Retinal pigment epithelial cell (primary cell): ENCODE results near the gene ERC1.
"Not testable (repeated sequence)": the region's sequence is repeated elsewhere in the genome, so short reads cannot be mapped to it uniquely, and the experiment has no call there.

Experiments
- DNase-seq: peaks from one replicate; pipeline ENCODE4 v3.0.0-alpha.2; 2010; ENCODE audit warnings: low read depth
- H3K4me3 ChIP-seq: 2 replicates; pipeline ENCODE4 v1.5.1; 2011; ENCODE audit warnings: mild to moderate bottlenecking, low read length, control low read depth, moderate library complexity
- TF ChIP-seq, protein P1 (sequence below): conservative IDR thresholded peaks from 2 replicates; pipeline ENCODE4 v1.5.1; 2011; ENCODE audit warnings: low read depth, low read length, control low read depth, inconsistent platforms

The ERC1 gene

DNA sequence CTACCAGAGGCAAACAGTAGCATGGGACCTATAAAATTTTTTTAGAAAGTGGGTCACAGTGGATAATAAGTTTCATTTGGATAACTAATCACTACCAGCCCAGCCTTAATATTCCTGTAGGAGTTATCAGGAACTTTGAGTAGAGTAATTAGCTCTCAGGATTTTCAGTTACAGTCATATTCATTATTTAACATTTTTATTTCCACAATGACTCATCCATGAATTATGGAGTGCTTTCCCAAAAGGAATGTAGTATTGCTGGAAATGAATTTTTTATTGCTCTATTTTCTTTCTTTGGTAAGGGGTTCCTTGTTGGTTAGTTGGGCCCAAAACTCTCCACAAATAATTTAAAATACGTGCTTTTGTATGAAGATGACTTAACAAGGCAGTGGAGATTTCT lies 53.7 kb downstream of the ERC1 start:
- no peak overlapping the region for H3K4me3 ChIP-seq
- TF ChIP-seq, protein P1, sequence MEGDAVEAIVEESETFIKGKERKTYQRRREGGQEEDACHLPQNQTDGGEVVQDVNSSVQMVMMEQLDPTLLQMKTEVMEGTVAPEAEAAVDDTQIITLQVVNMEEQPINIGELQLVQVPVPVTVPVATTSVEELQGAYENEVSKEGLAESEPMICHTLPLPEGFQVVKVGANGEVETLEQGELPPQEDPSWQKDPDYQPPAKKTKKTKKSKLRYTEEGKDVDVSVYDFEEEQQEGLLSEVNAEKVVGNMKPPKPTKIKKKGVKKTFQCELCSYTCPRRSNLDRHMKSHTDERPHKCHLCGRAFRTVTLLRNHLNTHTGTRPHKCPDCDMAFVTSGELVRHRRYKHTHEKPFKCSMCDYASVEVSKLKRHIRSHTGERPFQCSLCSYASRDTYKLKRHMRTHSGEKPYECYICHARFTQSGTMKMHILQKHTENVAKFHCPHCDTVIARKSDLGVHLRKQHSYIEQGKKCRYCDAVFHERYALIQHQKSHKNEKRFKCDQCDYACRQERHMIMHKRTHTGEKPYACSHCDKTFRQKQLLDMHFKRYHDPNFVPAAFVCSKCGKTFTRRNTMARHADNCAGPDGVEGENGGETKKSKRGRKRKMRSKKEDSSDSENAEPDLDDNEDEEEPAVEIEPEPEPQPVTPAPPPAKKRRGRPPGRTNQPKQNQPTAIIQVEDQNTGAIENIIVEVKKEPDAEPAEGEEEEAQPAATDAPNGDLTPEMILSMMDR = no peak

DNA sequence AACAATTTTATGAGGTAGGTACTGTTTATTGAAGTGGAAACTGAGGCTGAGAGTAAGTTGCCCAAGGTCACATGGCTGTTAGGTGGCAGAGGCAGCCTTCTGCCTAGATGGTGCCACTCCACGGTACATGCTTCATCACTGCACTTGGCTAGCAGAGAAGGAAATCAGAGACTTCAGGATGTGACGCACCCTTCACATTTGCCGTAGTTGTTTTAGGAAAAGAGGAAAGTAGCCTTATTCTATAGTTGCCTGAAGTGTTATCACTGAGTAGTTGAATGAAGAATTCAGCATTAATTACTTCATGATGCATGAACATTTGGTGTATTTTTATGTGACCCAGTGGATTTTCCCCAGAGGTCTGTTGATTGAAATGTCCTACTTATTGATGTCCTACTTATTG lies 55.7 kb downstream of the ERC1 start:
- no peak overlapping the region for H3K4me3 ChIP-seq
- DNase-seq = no peak
- TF ChIP-seq, protein P1 = no peak

More for the DNA sequence above, 53.7 kb downstream of the ERC1 start:
- DNase-seq = peak; percentile 32

- TF ChIP-seq, protein P1 = no peak
- DNase-seq = no peak
- H3K4me3 ChIP-seq = no peak overlapping the region
Observed at GRCh38 chr12:1047898-1048660, 57.1 kb downstream of the ERC1 start.

- TF ChIP-seq, protein P1 = no peak
- no peak overlapping the region for H3K4me3 ChIP-seq
- DNase-seq = no peak
Observed at GRCh38 chr12:1050059-1050707, 59.2 kb downstream of the ERC1 start.

DNA sequence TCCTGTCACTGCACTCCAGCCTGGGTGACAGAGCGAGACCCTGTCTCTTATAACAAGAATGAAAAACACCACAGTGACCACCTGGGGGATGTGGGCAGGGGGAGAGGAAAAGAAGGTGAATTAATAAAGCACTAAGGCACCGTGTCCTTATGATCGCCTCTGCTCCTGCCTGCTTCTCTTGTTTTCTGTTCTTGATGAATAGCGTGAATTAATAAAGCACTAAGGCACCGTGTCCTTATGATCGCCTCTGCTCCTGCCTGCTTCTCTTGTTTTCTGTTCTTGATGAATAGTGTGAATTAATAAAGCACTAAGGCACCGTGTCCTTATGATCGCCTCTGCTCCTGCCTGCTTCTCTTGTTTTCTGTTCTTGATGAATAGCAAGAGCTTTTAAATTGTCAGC lies 60.6 kb downstream of the ERC1 start:
- H3K4me3 ChIP-seq, DNase-seq: not testable (repeated sequence)

DNA sequence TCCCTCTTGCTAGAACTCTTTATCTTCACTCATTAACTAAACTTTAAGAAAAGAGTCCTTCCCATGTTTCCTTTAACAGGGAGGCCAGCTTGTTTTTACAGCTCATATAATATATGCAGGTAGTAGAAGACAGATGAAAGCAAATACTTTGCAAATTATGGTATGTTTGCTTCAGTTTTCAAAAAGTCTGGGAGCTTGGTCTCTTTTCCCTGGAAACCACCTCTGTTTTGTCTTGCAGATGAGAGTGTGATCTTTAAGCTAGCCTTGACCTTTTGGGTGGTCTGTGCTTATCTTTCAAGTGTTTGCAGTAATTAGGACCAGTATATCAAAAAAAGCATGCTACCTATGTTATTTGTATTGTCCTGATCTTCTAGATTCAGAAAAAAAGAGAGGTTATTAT lies 62.7 kb downstream of the ERC1 start:
- DNase-seq = no peak
- TF ChIP-seq, protein P1 = no peak
- H3K4me3 ChIP-seq = no peak overlapping the region

DNA sequence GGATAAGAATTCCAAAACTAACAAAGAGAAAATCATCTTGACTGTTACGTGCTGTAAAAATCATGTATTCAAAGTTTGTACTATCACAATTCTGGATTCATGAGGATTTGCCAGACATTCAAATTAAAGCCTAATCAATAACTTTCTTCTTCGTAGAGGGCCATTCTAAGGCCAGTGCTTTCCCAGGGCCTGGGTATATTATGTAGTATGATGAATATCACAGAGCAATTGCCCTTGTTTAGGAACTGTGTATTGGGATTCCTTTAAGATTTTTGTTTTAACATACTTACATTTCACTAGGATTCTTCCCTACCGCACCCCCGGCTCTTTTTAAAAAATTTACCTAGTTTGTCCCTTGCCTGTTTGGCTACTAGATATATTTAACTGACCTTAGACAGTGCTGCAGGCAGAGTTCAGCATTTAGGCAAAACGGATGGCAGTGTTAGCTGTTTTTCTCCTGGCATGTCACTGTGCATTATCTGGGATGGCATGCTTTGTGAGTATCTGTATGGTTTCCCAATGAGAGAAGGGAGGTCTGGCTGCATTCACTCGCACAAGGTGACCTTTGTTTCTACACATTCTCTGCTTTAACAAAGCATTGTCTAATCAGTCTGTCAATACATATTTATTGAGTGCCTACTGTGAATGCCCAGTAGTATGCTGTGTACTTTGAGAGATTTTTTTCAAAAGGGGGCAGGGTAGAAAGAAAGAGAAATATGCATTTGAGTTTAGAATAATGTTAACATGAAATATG lies 63.3 kb downstream of the ERC1 start:
- H3K4me3 ChIP-seq = no peak overlapping the region
- TF ChIP-seq, protein P1 = no peak

More for the DNA sequence above, 63.3 kb downstream of the ERC1 start:
- no peak for DNase-seq
